ENCODE measurements around the gene KANSL1L. TPM values are rescaled to one million over a fixed set of nuclear protein-coding genes. Genes with fewer than 3 reads are reported as not detected.

The KANSL1L gene
- total RNA-seq, 2 donors from 2014 or later, result 3.4 to 5.6 TPM

DNA sequence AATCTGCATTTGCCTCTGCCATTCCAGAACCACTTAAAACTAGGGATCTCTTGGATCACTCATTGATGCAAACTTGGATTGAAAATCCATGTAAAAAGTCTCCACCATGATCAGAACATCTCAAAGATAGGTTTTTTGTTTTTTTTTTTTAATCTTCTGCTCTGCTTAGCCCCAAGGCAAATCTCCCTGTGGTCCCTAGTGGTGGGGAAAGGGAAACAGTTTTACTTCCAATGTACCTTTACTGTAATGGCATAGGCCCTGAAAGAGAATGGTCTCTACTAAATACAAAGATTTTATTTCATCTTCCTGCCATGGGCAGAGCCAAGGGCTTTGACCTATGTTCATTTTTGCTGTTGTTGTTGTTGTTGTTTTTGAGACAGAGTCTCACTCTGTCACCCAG, 78.4 kb downstream of the KANSL1L start:
- H3K36me3 Mint-ChIP-seq (ENCODE audit: low read depth), result no peaks in the 10 kb centered on the region
- no peak overlapping the region for H3K27ac Mint-ChIP-seq
- DNase-seq, result no peak
- no peaks in the 10 kb centered on the region for H3K4me1 Mint-ChIP-seq
- ATAC-seq, result no peak
- H3K27me3 Mint-ChIP-seq, result no peaks in the 10 kb centered on the region
- no peak overlapping the region for H3K4me3 Mint-ChIP-seq
- no peaks in the 10 kb centered on the region for H3K9me3 ChIP-seq (ENCODE audit: control insufficient read depth, low read length, poor library complexity, severe bottlenecking)

GRCh38 chr2:210086930-210087329, 84.3 kb downstream of the KANSL1L start:
- H3K27me3 Mint-ChIP-seq, result no peaks in the 10 kb centered on the region
- no peak for ATAC-seq
- no peak overlapping the region for H3K4me3 Mint-ChIP-seq
- DNase-seq, result no peak
- H3K36me3 Mint-ChIP-seq (ENCODE audit: low read depth), result peaks cover 2% of the 10 kb centered on the region
- H3K4me1 Mint-ChIP-seq, result no peaks in the 10 kb centered on the region
- no peak overlapping the region for H3K27ac Mint-ChIP-seq
- H3K9me3 ChIP-seq (ENCODE audit: control insufficient read depth, low read length, poor library complexity, severe bottlenecking), result no peaks in the 10 kb centered on the region

DNA sequence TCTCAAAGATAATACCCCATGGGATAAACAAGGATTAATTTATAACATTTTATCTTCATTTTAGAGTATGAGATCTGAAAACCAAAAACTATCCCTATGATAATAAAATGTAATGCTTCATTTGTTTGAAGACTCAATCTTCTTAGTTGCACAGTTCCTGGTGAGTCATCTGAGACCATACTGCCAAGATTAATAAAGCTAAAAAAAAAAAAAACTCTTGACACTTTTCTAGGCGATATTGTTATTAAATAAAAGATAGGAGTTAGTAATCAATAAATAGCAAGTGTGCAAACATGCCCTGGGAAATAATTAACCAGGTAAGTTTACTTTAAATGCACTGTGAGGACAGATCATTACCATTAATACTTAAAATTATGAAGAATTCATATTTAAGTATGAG, 84.9 kb downstream of the KANSL1L start:
- Mint-ChIP-seq H3K27ac (no peak overlapping the region), H3K36me3 (ENCODE audit: low read depth) (peaks cover 2% of the 10 kb centered on the region), H3K4me1 (no peaks in the 10 kb centered on the region), H3K4me3 (no peak overlapping the region), H3K27me3 (no peaks in the 10 kb centered on the region)
- DNase-seq (no peak), ATAC-seq (no peak)
- no peaks in the 10 kb centered on the region for H3K9me3 ChIP-seq (ENCODE audit: control insufficient read depth, low read length, poor library complexity, severe bottlenecking)

GRCh38 chr2:210072922-210073509, 98.2 kb downstream of the KANSL1L start:
- no peaks in the 10 kb centered on the region for H3K9me3 ChIP-seq (ENCODE audit: control insufficient read depth, low read length, poor library complexity, severe bottlenecking)
- Mint-ChIP-seq H3K36me3 (ENCODE audit: low read depth) (no peaks in the 10 kb centered on the region), H3K27me3 (no peaks in the 10 kb centered on the region), H3K4me1 (peaks cover 2% of the 10 kb centered on the region), H3K4me3 (no peak overlapping the region), H3K27ac (no peak overlapping the region)
- DNase-seq (no peak), ATAC-seq (no peak)

DNA sequence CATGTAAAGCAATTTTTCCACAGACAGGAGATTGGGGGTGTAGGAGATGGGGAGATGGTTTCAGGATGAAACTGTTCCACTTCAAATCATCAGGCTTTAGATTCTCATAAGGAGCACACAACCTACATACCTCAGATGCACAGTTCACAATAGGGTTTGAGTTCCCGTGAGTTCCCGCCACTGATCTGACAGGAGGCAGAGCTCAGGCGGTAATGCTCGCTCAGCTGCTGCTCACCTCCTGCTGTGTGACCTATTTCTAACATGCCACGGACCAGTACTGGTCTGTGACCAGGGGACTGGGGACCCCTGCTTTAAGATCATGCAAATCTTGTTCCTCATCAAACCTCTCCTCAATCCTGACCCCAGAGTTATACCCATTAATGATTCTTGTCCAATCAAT, 98.7 kb downstream of the KANSL1L start:
- H3K4me1 Mint-ChIP-seq, result peaks cover 2% of the 10 kb centered on the region
- DNase-seq (no peak), ATAC-seq (no peak)
- no peaks in the 10 kb centered on the region for H3K36me3 Mint-ChIP-seq (ENCODE audit: low read depth)
- no peaks in the 10 kb centered on the region for H3K9me3 ChIP-seq (ENCODE audit: control insufficient read depth, low read length, poor library complexity, severe bottlenecking)
- no peak overlapping the region for H3K4me3 Mint-ChIP-seq
- H3K27ac Mint-ChIP-seq, result no peak overlapping the region
- no peaks in the 10 kb centered on the region for H3K27me3 Mint-ChIP-seq

DNA sequence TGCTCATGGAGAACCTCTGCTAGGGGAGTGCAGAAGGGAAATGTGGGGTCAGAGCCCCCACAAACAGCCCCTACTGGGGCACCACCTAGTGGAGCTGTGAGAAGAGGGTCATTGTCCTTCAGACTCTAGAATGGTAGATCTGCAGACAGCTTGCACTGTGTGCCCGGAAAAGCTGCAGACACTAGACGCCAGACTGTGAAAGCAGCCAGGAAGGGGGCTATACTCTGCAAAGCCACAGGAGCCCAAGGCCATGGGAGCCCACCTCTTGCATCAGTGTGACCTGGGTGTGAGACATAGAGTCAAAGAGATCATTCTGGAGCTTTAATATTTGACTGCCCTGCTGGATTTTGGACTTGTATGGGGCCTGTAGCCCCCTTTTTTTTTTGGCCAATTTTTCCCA, 107.9 kb downstream of the KANSL1L start:
- ATAC-seq, result no peak
- H3K9me3 ChIP-seq (ENCODE audit: control insufficient read depth, low read length, poor library complexity, severe bottlenecking), result no peaks in the 10 kb centered on the region
- no peak overlapping the region for H3K27ac Mint-ChIP-seq

GRCh38 chr2:210055825-210056224, 115.4 kb downstream of the KANSL1L start:
- no peak overlapping the region for H3K4me3 Mint-ChIP-seq
- H3K9me3 ChIP-seq (ENCODE audit: control insufficient read depth, low read length, poor library complexity, severe bottlenecking), result no peaks in the 10 kb centered on the region
- H3K36me3 Mint-ChIP-seq (ENCODE audit: low read depth), result no peaks in the 10 kb centered on the region
- H3K27me3 Mint-ChIP-seq, result no peaks in the 10 kb centered on the region
- DNase-seq (no peak), ATAC-seq (no peak)
- no peaks in the 10 kb centered on the region for H3K4me1 Mint-ChIP-seq
- H3K27ac Mint-ChIP-seq, result no peak overlapping the region

More for the DNA sequence above, 107.9 kb downstream of the KANSL1L start:
- no peaks in the 10 kb centered on the region for H3K27me3 Mint-ChIP-seq
- H3K4me1 Mint-ChIP-seq, result no peaks in the 10 kb centered on the region
- no peaks in the 10 kb centered on the region for H3K36me3 Mint-ChIP-seq (ENCODE audit: low read depth)
- H3K4me3 Mint-ChIP-seq, result no peak overlapping the region
- no peak for DNase-seq

GRCh38 chr2:210054696-210055095, 116.5 kb downstream of the KANSL1L start:
- Mint-ChIP-seq H3K4me1 (no peaks in the 10 kb centered on the region), H3K36me3 (ENCODE audit: low read depth) (no peaks in the 10 kb centered on the region), H3K4me3 (no peak overlapping the region), H3K27me3 (no peaks in the 10 kb centered on the region), H3K27ac (no peak overlapping the region)
- H3K9me3 ChIP-seq (ENCODE audit: control insufficient read depth, low read length, poor library complexity, severe bottlenecking), result no peaks in the 10 kb centered on the region
- no peak for DNase-seq
- ATAC-seq, result no peak

- no peak for DNase-seq
- H3K36me3 Mint-ChIP-seq (ENCODE audit: low read depth), result no peaks in the 10 kb centered on the region
- ATAC-seq, result no peak
- no peak overlapping the region for H3K27ac Mint-ChIP-seq
- H3K27me3 Mint-ChIP-seq, result no peaks in the 10 kb centered on the region
- H3K4me3 Mint-ChIP-seq, result no peak overlapping the region
- no peaks in the 10 kb centered on the region for H3K9me3 ChIP-seq (ENCODE audit: control insufficient read depth, low read length, poor library complexity, severe bottlenecking)
- H3K4me1 Mint-ChIP-seq, result no peaks in the 10 kb centered on the region
These were observed 120.3 kb downstream of the KANSL1L start for GRCh38 chr2:210050885-210051284.

GRCh38 chr2:210049831-210050230, 121.4 kb downstream of the KANSL1L start:
- Mint-ChIP-seq H3K4me1 (no peaks in the 10 kb centered on the region), H3K27me3 (no peaks in the 10 kb centered on the region), H3K27ac (no peak overlapping the region), H3K4me3 (no peak overlapping the region), H3K36me3 (ENCODE audit: low read depth) (no peaks in the 10 kb centered on the region)
- no peaks in the 10 kb centered on the region for H3K9me3 ChIP-seq (ENCODE audit: control insufficient read depth, low read length, poor library complexity, severe bottlenecking)
- ATAC-seq (no peak), DNase-seq (no peak)

- H3K27ac Mint-ChIP-seq, result no peak overlapping the region
- H3K4me3 Mint-ChIP-seq, result no peak overlapping the region
- DNase-seq, result no peak
- no peaks in the 10 kb centered on the region for H3K9me3 ChIP-seq (ENCODE audit: control insufficient read depth, low read length, poor library complexity, severe bottlenecking)
- no peaks in the 10 kb centered on the region for H3K27me3 Mint-ChIP-seq
- no peaks in the 10 kb centered on the region for H3K4me1 Mint-ChIP-seq
- no peaks in the 10 kb centered on the region for H3K36me3 Mint-ChIP-seq (ENCODE audit: low read depth)
- no peak for ATAC-seq
These were observed 124.2 kb downstream of the KANSL1L start for GRCh38 chr2:210046851-210047500.

DNA sequence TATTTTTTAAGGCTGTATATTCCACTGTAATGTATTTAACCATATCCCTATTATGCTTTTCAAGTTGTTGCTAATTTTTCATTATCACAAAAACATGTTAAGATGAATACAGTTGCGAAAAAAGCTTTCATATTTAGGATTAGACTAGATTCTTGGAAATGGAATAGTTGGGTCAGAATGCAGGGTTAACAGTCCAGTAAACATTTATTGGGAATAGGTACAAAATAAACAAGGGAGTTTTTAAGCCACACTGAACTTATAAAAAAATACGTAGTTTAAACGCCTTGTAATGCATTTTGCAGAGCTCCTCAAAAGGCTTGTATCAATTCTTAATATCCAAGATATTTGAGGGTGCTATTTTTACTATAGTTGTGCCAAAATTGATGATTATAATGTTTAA, 133.1 kb downstream of the KANSL1L start:
- no peak for DNase-seq
- Mint-ChIP-seq H3K4me3 (no peak overlapping the region), H3K36me3 (ENCODE audit: low read depth) (no peaks in the 10 kb centered on the region), H3K27ac (no peak overlapping the region), H3K4me1 (peaks cover 2% of the 10 kb centered on the region), H3K27me3 (no peaks in the 10 kb centered on the region)
- ATAC-seq, result no peak
- no peaks in the 10 kb centered on the region for H3K9me3 ChIP-seq (ENCODE audit: control insufficient read depth, low read length, poor library complexity, severe bottlenecking)

GRCh38 chr2:210035679-210036078, 135.5 kb downstream of the KANSL1L start:
- no peak for DNase-seq
- no peak overlapping the region for H3K4me3 Mint-ChIP-seq
- no peak overlapping the region for H3K27ac Mint-ChIP-seq
- peaks cover 2% of the 10 kb centered on the region for H3K4me1 Mint-ChIP-seq
- no peaks in the 10 kb centered on the region for H3K36me3 Mint-ChIP-seq (ENCODE audit: low read depth)
- no peaks in the 10 kb centered on the region for H3K9me3 ChIP-seq (ENCODE audit: control insufficient read depth, low read length, poor library complexity, severe bottlenecking)
- no peak for ATAC-seq
- no peaks in the 10 kb centered on the region for H3K27me3 Mint-ChIP-seq

GRCh38 chr2:210034087-210034683, 137.0 kb downstream of the KANSL1L start:
- H3K27me3 Mint-ChIP-seq, result no peaks in the 10 kb centered on the region
- no peaks in the 10 kb centered on the region for H3K9me3 ChIP-seq (ENCODE audit: control insufficient read depth, low read length, poor library complexity, severe bottlenecking)
- DNase-seq, result no peak
- H3K36me3 Mint-ChIP-seq (ENCODE audit: low read depth), result no peaks in the 10 kb centered on the region
- H3K27ac Mint-ChIP-seq, result no peak overlapping the region
- H3K4me1 Mint-ChIP-seq, result peaks cover 3% of the 10 kb centered on the region
- ATAC-seq, result no peak
- no peak overlapping the region for H3K4me3 Mint-ChIP-seq

Data from T-helper 17 cell (primary cell).